Activated CD8-positive, alpha-beta T cell treated with anti-CD3 and anti-CD28 coated beads for 36 hours (primary cell): ENCODE results near the gene URB1. TPM values are rescaled to one million over a fixed set of nuclear protein-coding genes. Genes with fewer than 3 reads are reported as not detected.

Source experiments
- ATAC-seq: fragments of 200-7000 bp; cut with Tn5 transposase; one replicate; pipeline ENCODE4 v1.10.0; 2021; ENCODE audit warnings: mild to moderate bottlenecking, moderate library complexity
- CTCF ChIA-PET: fragments of 350-600 bp; sonication (Branson Sonifier 250); formaldehyde crosslinking; loops from one replicate; lab custom pipeline; 2021; ENCODE audit warnings: antibody characterized with exemption; lab: Charles Lee
- POLR2A ChIA-PET: fragments of 350-600 bp; sonication (Branson Sonifier 250); formaldehyde crosslinking; loops from one replicate; lab custom pipeline; 2021; ENCODE audit warnings: antibody characterized with exemption; lab: Charles Lee
- DNase-seq: peaks from one replicate; pipeline ENCODE4 v3.0.0-alpha.2; 2020
- H3K27ac Mint-ChIP-seq: one replicate; pipeline ENCODE4 v1.8.0; 2021; ENCODE audit warnings: mild to moderate bottlenecking, mixed read lengths
- H3K27me3 Mint-ChIP-seq: one replicate; pipeline ENCODE4 v1.8.0; 2021; ENCODE audit warnings: mixed read lengths
- H3K36me3 Mint-ChIP-seq: one replicate; pipeline ENCODE4 v1.8.0; 2021; ENCODE audit warnings: low read depth, mixed read lengths
- H3K4me1 Mint-ChIP-seq: one replicate; pipeline ENCODE4 v1.8.0; 2021; ENCODE audit warnings: low read depth, mixed read lengths
- H3K4me3 Mint-ChIP-seq: one replicate; pipeline ENCODE4 v1.8.0; 2021; ENCODE audit warnings: mild to moderate bottlenecking, moderate library complexity, mixed read lengths
- H3K9me3 Mint-ChIP-seq: one replicate; pipeline ENCODE4 v1.8.0; 2021; ENCODE audit warnings: mixed read lengths
- CTCF ChIP-seq: fragments of 200-600 bp; IDR thresholded peaks from one replicate; pipeline ENCODE4 v1.8.0; 2022; ENCODE audit warnings: antibody characterized with exemption, mild to moderate bottlenecking
- intact Hi-C: fragments of 100-400 bp; cut with micrococcal nuclease; formaldehyde crosslinking; loops from one replicate; pipeline ENCODE4 v1.10.0; 2022
- total RNA-seq, 2 experiments: library from RNA; stranded (reverse); gene quantifications; one replicate each; pipeline ENCODE4 v1.2.3, GENCODE V29; 2021

URB1 gene
- total RNA-seq, 2 experiments from 2014 or later, result 30.9 to 31.8 TPM

GRCh38 chr21:32309906-32310460, 82.8 kb downstream of the URB1 start:
- intact Hi-C loops, result no loop called here
- H3K4me3 Mint-ChIP-seq, result no peak overlapping the region
- H3K9me3 Mint-ChIP-seq, result no peaks in the 10 kb centered on the region
- no peak overlapping the region for H3K27ac Mint-ChIP-seq
- peaks cover 38% of the 10 kb centered on the region for H3K36me3 Mint-ChIP-seq
- POLR2A ChIA-PET, result no interaction called here
- CTCF ChIA-PET, result interaction anchor here (1.1 kb wide), 1 partner anchor 291 kb away, joined by 3 read pairs; no protein-coding TSS in a partner anchor
- TF ChIP-seq CTCF, result no peak
- DNase-seq (no peak), ATAC-seq (no peak)
- peaks cover 13% of the 10 kb centered on the region for H3K4me1 Mint-ChIP-seq
- H3K27me3 Mint-ChIP-seq, result no peaks in the 10 kb centered on the region

GRCh38 chr21:32308696-32309095, 84.1 kb downstream of the URB1 start:
- H3K36me3 Mint-ChIP-seq, result peaks cover 37% of the 10 kb centered on the region
- ChIA-PET POLR2A (no interaction called here), CTCF (no interaction called here)
- intact Hi-C loops, result no loop called here
- no peak overlapping the region for H3K27ac Mint-ChIP-seq
- H3K9me3 Mint-ChIP-seq, result no peaks in the 10 kb centered on the region
- H3K27me3 Mint-ChIP-seq, result no peaks in the 10 kb centered on the region
- no peak for ATAC-seq
- TF ChIP-seq CTCF, result no peak
- H3K4me3 Mint-ChIP-seq, result no peak overlapping the region
- peaks cover 13% of the 10 kb centered on the region for H3K4me1 Mint-ChIP-seq
- no peak for DNase-seq

- H3K4me1 Mint-ChIP-seq, result peaks cover 13% of the 10 kb centered on the region
- ChIA-PET POLR2A (no interaction called here), CTCF (interaction anchor here (1.4 kb wide), 1 partner anchor 29 kb away, joined by 3 read pairs; the partner anchor contains the start of gene MIS18A)
- H3K27me3 Mint-ChIP-seq, result no peaks in the 10 kb centered on the region
- no peak overlapping the region for H3K27ac Mint-ChIP-seq
- H3K4me3 Mint-ChIP-seq, result no peak overlapping the region
- intact Hi-C loops, result no loop called here
- ATAC-seq (no peak), DNase-seq (no peak)
- TF ChIP-seq CTCF, result no peak
- no peaks in the 10 kb centered on the region for H3K9me3 Mint-ChIP-seq
- H3K36me3 Mint-ChIP-seq, result peaks cover 34% of the 10 kb centered on the region
These were observed 85.1 kb downstream of the URB1 start for GRCh38 chr21:32307706-32308105.

GRCh38 chr21:32306021-32306780, 86.6 kb downstream of the URB1 start:
- no peaks in the 10 kb centered on the region for H3K9me3 Mint-ChIP-seq
- TF ChIP-seq CTCF, result no peak
- CTCF ChIA-PET, result no interaction called here
- peaks cover 26% of the 10 kb centered on the region for H3K36me3 Mint-ChIP-seq
- H3K4me1 Mint-ChIP-seq, result peaks cover 5% of the 10 kb centered on the region
- no peaks in the 10 kb centered on the region for H3K27me3 Mint-ChIP-seq
- intact Hi-C loops, result no loop called here
- H3K4me3 Mint-ChIP-seq, result no peak overlapping the region
- POLR2A ChIA-PET, result no interaction called here
- DNase-seq (no peak), ATAC-seq (no peak)
- H3K27ac Mint-ChIP-seq, result no peak overlapping the region

- ATAC-seq, result no peak
- no peak for TF ChIP-seq CTCF
- ChIA-PET CTCF (no interaction called here), POLR2A (no interaction called here)
- no peaks in the 10 kb centered on the region for H3K4me1 Mint-ChIP-seq
- intact Hi-C loops, result no loop called here
- no peaks in the 10 kb centered on the region for H3K27me3 Mint-ChIP-seq
- H3K36me3 Mint-ChIP-seq, result peaks cover 28% of the 10 kb centered on the region
- no peak overlapping the region for H3K4me3 Mint-ChIP-seq
- H3K9me3 Mint-ChIP-seq, result no peaks in the 10 kb centered on the region
- no peak overlapping the region for H3K27ac Mint-ChIP-seq
- no peak for DNase-seq
These were observed 87.8 kb downstream of the URB1 start for GRCh38 chr21:32304998-32305397.
